Activated CD4-positive, alpha-beta T cell treated with anti-CD3 and anti-CD28 coated beads for 4 hours (primary cell): ENCODE data around the gene MYOZ3.

Source experiments
- DNase-seq, 2 donors: peaks; one replicate each; pipeline ENCODE4 v3.0.0-alpha.2; 2020

Gene MYOZ3

GRCh38 chr5:150627731-150628545 lies 33.1 kb upstream of the MYOZ3 start:
- no peak for DNase-seq

- no peak for DNase-seq
Observed at GRCh38 chr5:150628936-150629485, 32.0 kb upstream of the MYOZ3 start.

DNA sequence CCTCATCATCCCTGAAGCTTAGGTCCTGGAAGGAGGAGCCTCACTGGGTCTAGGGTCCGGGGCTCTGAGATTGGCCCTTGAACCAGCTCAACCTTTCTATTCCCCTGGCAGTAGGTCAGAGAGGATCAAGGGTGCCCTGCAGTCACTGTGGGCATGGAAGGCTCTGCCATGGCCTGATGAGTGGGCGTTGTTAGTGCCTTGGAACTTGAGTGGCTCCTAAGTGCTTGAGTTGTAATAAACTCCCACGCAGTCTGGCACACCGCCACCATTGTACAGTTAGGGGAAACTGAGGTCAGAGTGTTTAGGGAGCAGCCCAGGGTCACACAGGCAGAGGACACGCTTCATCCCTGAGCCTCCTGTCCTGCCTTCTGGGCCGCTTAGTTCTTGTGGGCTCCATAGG lies 31.0 kb upstream of the MYOZ3 start:
- DNase-seq: no peak

- no peak for DNase-seq
Observed at GRCh38 chr5:150630461-150631325, 30.4 kb upstream of the MYOZ3 start.

- DNase-seq: no peak
Observed at GRCh38 chr5:150631326-150631701, 29.7 kb upstream of the MYOZ3 start.

DNA sequence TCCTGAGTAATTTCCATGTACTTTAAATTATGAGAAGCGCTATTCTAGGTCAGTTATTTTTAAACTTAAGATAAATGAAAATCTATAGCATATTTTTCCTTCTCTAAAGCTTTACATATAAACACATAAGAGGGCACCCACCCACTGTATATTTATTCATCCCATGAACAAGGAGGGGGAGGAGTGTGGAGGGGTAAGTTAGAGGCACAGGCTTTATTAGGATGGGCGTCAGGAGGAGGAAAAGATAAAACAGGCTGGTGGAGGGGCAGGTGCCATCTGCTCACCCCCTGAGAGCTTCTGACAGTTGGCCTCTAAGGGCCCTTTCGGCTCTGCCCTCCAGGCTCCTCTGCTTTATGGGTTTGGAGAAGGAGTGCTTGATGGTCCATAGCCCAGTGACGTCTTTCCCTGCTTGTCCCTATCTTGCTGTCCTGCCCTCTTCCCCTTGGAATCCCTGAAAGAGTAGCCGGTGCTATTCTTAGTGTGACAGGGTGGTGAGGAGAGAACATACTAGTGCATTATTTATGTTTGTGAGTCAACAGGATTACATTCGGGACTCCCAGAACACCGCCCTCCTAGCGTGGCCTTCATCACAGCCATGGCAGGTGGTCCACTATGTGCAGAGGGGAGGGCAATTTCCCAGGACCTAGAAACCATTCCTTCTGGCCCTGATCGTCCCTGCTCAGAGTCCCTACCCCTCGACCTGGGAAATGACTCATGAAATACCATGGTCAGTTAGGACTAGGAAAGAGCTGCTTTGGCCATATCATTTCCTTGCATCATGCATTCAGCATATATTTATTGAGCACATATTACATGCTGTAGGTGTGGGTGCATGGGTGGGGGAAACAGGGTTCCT lies 28.5 kb upstream of the MYOZ3 start:
- no peak for DNase-seq

- DNase-seq: no peak
Observed at GRCh38 chr5:150633429-150633828, 27.6 kb upstream of the MYOZ3 start.

GRCh38 chr5:150636391-150637244 lies 24.4 kb upstream of the MYOZ3 start:
- DNase-seq: no peak

DNA sequence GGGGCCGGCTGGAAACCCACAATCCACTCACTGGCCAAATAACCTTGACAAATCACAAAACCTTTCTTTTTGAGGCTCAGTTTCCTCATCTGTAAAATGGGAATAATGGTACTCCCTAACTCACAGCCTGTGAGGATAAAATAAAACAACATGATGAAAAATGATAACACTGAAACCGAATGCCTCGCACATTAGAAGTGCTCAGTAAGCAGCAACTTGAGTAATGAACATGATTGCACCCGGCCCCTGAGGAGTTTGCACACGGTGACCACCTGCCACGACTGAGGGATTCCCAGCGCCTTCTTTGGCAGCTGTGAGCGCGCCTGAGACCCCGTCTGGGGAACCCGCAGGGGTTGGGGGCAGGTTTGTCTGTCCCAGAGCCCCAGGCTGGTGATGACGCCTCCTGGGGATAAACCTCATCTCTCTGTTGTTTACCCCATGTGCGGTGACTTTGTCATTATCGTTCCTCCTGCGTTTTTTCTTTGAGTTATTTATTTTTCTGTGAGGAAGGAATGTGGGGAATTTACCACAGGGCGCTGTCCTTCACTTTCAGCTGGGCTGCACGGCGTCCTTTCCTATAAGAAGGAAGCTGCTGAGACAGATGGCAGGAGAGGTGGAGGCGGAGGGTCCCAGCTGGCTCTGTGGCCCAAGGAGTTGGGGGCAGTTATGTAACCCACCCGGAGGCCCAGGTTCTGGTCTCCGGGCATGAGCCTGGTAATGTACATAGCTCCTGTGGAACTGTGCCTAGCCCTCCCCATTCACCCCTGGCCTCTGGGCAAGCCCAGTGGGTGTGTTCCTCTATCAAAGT lies 23.6 kb upstream of the MYOZ3 start:
- no peak for DNase-seq

DNA sequence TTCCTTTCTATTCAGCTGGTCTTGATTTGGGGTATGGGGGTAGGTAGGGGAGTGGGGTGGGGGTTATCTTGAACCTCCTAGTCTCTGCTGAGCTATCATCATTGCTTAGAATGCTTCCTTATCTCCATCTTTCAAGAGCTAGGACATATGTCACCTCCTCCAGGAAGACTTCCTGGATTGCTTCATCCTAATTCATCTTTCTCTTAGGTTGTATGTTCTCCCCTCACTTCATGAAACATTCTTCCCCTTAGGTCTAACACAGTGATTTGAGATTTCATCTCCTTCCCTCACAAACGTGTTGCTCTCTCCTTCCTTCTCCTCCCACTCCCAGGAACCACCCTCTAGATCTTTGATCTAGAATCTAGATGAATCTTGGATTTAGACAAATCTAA lies 23.0 kb upstream of the MYOZ3 start:
- DNase-seq: no peak

DNA sequence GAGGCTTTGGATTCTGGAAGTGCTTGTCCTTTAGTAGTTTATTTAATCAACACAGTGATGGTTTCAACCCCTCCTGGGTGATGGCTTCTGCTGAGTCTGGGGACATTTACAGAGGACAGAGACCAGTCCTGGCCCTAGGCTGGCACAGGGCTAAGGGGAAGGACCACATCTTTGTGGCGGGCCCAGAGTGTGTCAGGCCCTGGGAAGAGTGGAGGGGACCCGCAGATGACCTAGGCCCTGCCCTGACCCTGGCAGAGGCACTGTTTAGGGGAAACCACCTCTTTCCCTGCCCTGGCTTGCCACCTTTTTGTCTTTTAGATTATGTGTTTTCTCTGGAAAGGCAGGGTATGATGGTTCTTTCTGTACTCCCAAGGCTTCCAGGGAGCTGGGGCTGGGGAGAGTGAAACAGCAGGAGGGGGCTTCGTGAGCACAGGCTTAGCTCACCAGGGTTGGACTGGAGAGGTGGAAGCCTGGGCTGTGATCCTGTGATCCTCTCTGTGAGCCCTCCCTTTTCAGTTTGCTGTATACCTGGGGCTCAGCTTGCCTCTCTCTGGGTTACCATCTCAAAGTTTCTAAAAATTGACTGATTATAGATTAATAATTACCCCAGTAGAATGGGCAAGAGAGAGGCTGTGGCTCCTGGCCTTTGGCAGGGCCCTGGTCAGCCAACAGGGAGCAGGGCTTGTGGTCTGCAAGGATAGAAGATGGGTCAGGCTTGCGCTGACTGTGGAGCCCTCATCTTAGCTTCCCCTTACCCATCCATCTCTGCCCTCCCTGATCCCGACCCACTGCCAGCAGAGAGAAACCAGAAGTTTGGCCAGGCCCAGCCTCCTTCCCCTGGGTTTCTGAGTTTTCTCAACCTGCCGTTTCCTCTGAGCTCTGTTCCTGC lies 22.3 kb upstream of the MYOZ3 start:
- no peak for DNase-seq

- no peak for DNase-seq
Observed at GRCh38 chr5:150639377-150639692, 21.7 kb upstream of the MYOZ3 start.

DNA sequence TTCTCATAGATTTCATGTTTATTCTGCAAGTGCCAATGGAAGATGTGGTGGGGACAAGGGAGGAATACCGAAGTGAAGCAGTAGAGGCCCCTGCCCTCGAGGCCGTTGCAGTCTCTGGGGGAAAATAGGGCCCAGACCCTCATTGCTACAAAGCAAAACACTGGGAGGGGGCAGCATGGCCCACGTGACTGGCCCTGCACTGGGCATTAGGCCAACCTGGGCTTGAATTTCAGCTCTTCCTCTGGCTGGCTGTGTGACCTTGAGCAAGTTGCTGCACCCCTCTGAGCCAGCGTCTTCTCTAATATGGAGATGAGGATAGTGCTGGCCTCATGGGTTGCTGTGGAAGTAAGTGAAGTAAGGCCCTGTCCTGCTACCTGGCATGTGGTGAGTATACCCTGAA lies 21.3 kb upstream of the MYOZ3 start:
- no peak for DNase-seq

GRCh38 chr5:150640311-150641005 lies 20.6 kb upstream of the MYOZ3 start, which contains the start of gene SYNPO:
Gene SYNPO, plus strand, starts transcription at chr5:150640660. Its CDS starts 7,616 bp downstream, at chr5:150648276.
- DNase-seq: no peak

DNA sequence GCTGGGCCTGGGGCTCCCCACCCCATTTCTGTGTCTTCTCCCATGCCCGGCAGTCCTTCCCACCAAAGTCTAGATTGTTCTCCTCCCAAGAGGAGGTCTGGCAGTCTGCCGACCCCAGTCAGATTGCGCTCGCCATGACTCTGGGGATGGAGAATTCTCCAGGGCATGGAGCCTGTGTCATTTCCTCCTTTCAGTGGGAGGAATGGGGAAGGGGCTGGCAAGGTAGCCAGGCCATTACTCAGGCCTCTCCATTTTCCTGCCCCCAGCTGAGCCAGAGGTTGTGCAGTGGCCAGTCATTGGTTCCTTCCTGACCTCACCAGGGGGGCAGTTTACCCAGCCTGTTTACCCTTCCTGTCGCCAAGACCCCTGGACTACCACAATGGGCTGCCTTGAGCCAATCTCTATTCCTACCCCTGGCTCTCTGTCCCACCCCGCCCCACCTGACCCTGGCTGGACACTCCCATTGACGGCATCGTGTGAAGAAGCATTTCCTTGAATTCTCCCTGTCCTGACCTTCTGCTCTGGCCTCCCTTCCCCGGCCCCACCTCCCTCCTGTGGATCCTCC lies 20.0 kb upstream of the MYOZ3 start:
- DNase-seq: no peak

DNA sequence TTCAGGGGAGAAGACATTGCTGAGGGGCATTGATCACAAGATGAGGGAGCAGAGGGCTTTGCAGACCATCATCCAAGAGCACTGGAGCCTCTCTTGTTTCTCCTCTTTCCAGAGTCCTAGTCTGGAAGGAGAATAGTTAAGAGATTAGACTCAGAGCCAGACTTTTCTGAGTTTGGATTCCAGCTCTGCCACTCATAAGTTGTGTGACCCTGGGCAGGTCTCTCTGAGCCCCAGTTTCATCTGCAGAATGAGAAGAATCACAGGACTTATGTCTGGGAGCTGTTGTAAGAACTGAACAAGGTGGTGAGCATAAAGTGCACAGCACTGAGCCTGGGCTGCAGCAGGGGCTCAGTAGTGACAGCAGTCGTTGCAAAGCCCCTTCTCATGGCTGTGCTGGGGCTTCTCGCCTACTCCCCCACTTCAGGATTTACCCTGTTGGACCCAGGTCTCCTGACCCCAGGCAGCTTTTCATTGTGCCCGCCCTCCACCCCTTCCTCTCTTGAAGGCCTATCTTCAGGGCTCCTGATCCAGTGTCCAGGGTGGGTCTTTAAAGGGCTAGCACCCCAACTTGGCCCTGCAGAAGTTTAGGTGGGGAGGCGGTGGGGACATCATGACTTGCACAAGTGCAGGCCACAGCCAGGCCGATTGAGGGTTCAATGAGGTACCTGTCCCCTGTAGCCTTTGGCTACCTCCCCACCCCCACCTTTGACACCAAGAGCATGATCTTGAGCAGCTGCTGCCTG lies 19.1 kb upstream of the MYOZ3 start:
- DNase-seq: no peak

DNA sequence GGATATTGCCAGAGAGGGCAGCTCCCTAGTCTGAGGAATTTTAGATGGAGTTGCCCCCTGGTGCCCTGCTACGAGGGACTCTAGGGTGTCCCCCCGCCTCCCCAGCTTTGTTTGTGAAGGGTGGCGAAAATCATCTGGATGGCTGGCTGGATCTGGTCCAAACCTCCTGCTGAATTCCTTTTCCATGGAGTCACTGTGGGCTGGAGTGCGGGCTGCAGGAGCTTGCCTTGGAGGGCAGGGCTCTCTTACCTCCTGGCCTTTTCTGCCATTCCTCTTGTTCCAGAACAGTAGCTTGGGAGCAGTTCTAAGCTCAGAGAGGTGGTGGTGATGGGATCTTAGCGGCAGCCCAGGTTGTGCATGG lies 18.5 kb upstream of the MYOZ3 start:
- no peak for DNase-seq

GRCh38 chr5:150642991-150643710 lies 17.9 kb upstream of the MYOZ3 start:
- no peak for DNase-seq
